SK-N-SH (cell line): ENCODE results near the gene FAM78A. TPM values are rescaled to one million over a fixed set of nuclear protein-coding genes. Genes with fewer than 3 reads are reported as not detected.

ENCODE experiments used
- CTCF ChIA-PET: fragments of 300-600, 350-600 bp; formaldehyde crosslinking; extraction: SDS; loops from one replicate; lab custom pipeline; 2021; lab: Yijun Ruan, JAX
- POLR2A ChIA-PET: fragments of 350-600 bp; sonication (Branson Sonifier 250); formaldehyde crosslinking; extraction: SDS; loops from one replicate; lab custom pipeline; 2020; ENCODE audit warnings: antibody characterized with exemption, inconsistent platforms; lab: Yijun Ruan, JAX
- DNase-seq: peaks from one replicate; pipeline ENCODE4 v3.0.0; 2012
- H2AFZ ChIP-seq: fragments of 200-600 bp; sonication (generic); 2 replicates; pipeline ENCODE4 v1.8.1; 2016; ENCODE audit warnings: antibody characterized with exemption, mild to moderate bottlenecking, low read depth
- H3F3A ChIP-seq: fragments of 200-600 bp; sonication (generic); replicated peaks from 2 replicates; pipeline ENCODE3; 2016; ENCODE audit warnings: antibody characterized with exemption, mild to moderate bottlenecking; ENCODE audit not compliant: insufficient read depth
- H3K27ac ChIP-seq, 2 experiments: fragments of 200-500 bp in 1 of 2; fragments of 200-600 bp in 1 of 2; sonication (Bioruptor generic) in 1 of 2; sonication (generic), shearing (Covaris generic) in 1 of 2; 2 replicates each; pipeline versions ENCODE4 v1.5.1 to v1.6.1; 2014 to 2016; ENCODE audit warnings: low read depth in 2 of 2, inconsistent platforms in 1 of 2, low read length in 1 of 2, mild to moderate bottlenecking in 1 of 2, mixed read lengths in 1 of 2
- H3K27me3 ChIP-seq: fragments of 200-600 bp; sonication (generic), shearing (Covaris generic); 2 replicates; pipeline ENCODE4 v1.6.1; 2016; ENCODE audit warnings: mixed run types; ENCODE audit not compliant: insufficient read depth
- H3K36me3 ChIP-seq, 2 experiments: fragments of 200-500 bp in 1 of 2; fragments of 200-600 bp in 1 of 2; sonication (Bioruptor generic) in 1 of 2; sonication (generic) in 1 of 2; replicated peaks in 1 of 2; 2 replicates each; pipeline versions ENCODE3 to v1.5.1; 2014 to 2016; ENCODE audit warnings: low read length in 1 of 2, mild to moderate bottlenecking in 1 of 2; ENCODE audit not compliant: insufficient read depth in 2 of 2, control insufficient read depth in 1 of 2
- H3K4me1 ChIP-seq, 2 experiments: fragments of 200-500 bp in 1 of 2; fragments of 200-600 bp in 1 of 2; sonication (Bioruptor generic) in 1 of 2; sonication (generic), shearing (Covaris generic) in 1 of 2; 2 replicates each; pipeline versions ENCODE4 v1.5.1 to v1.6.1; 2014 to 2016; ENCODE audit warnings: low read depth in 1 of 2, low read length in 1 of 2, mixed run types in 1 of 2; ENCODE audit not compliant: insufficient read depth in 2 of 2, control insufficient read depth in 1 of 2
- H3K4me2 ChIP-seq: fragments of 200-600 bp; sonication (generic), shearing (Covaris generic); 2 replicates; pipeline ENCODE4 v1.6.1; 2017; ENCODE audit warnings: mixed run types
- H3K4me3 ChIP-seq, 2 experiments: fragments of 200-500 bp in 1 of 2; fragments of 200-600 bp in 1 of 2; sonication (Bioruptor generic) in 1 of 2; sonication (generic), shearing (Covaris generic) in 1 of 2; 2 replicates each; pipeline versions ENCODE4 v1.5.1 to v1.8.1; 2014 to 2016; ENCODE audit warnings: low read depth in 2 of 2, inconsistent platforms in 1 of 2, low read length in 1 of 2, mild to moderate bottlenecking in 1 of 2, mixed read lengths in 1 of 2, moderate library complexity in 1 of 2
- H3K79me2 ChIP-seq: fragments of 200-600 bp; sonication (generic); 2 replicates; pipeline ENCODE4 v1.8.1; 2017; ENCODE audit warnings: mild to moderate bottlenecking; ENCODE audit not compliant: insufficient read depth
- H3K9ac ChIP-seq: fragments of 200-600 bp; sonication (generic); 2 replicates; pipeline ENCODE4 v1.6.1; 2017; ENCODE audit warnings: mixed run types
- H3K9me2 ChIP-seq: fragments of 200-600 bp; sonication (generic); 2 replicates; pipeline ENCODE4 v1.6.1; 2017; ENCODE audit warnings: mixed run types
- H3K9me3 ChIP-seq: fragments of 200-600 bp; sonication (generic); 2 replicates; pipeline ENCODE4 v1.6.1; 2017; ENCODE audit warnings: mixed run types, mild to moderate bottlenecking, moderate library complexity
- H4K20me1 ChIP-seq: fragments of 200-600 bp; sonication (generic); 2 replicates; pipeline ENCODE4 v1.6.1; 2017; ENCODE audit warnings: mild to moderate bottlenecking, mixed run types; ENCODE audit not compliant: insufficient read depth
- CHD2 ChIP-seq: fragments of 150-350 bp; IDR thresholded peaks from 2 replicates; pipeline ENCODE4 v1.6.1; 2018; ENCODE audit warnings: low read length; ENCODE audit not compliant: partially characterized antibody
- ELF1 ChIP-seq: IDR thresholded peaks from 2 replicates; pipeline ENCODE4 v1.4.0; 2012
- EZH2phosphoT487 ChIP-seq: fragments of 200-600 bp; sonication (generic); IDR thresholded peaks from 2 replicates; pipeline ENCODE4 v1.6.1; 2017; ENCODE audit warnings: low read depth, mixed run types, mild to moderate bottlenecking, antibody characterized with exemption, moderate library complexity, borderline replicate concordance
- FOSL2 ChIP-seq: IDR thresholded peaks from 2 replicates; pipeline ENCODE4 v1.4.0; 2012; ENCODE audit warnings: low read depth, mild to moderate bottlenecking, moderate library complexity, borderline replicate concordance
- FOXJ3 ChIP-seq: sonication (generic); formaldehyde crosslinking; IDR thresholded peaks from 2 replicates; pipeline ENCODE4 v1.5.1; 2020; ENCODE audit warnings: mild to moderate bottlenecking, missing genetic modification reagents
- FOXM1 ChIP-seq: IDR thresholded peaks from 2 replicates; pipeline ENCODE4 v1.4.0; 2012; ENCODE audit warnings: low read depth, mild to moderate bottlenecking
- GABPA ChIP-seq: IDR thresholded peaks from 2 replicates; pipeline ENCODE4 v1.4.0; 2012; ENCODE audit warnings: low read depth, mild to moderate bottlenecking
- GATA2 ChIP-seq: sonication (generic); formaldehyde crosslinking; IDR thresholded peaks from 2 replicates; pipeline ENCODE4 v1.5.0; 2020; ENCODE audit warnings: mild to moderate bottlenecking, missing genetic modification reagents
- IRF3 ChIP-seq: fragments of 150-350 bp; IDR thresholded peaks from 2 replicates; pipeline ENCODE4 v1.6.1; 2016; ENCODE audit warnings: mild to moderate bottlenecking, low read depth, low read length
- JUND ChIP-seq: IDR thresholded peaks from 2 replicates; pipeline ENCODE4 v1.4.0; 2012
- MEF2A ChIP-seq: IDR thresholded peaks from 2 replicates; pipeline ENCODE4 v1.4.0; 2012; ENCODE audit warnings: low read depth, borderline replicate concordance
- MXI1 ChIP-seq: IDR thresholded peaks from 2 replicates; pipeline ENCODE4 v1.6.1; 2012; ENCODE audit warnings: mild to moderate bottlenecking, low read depth, low read length, improper control_type of control experiment
- POLR2AphosphoS5 ChIP-seq: IDR thresholded peaks from 2 replicates; pipeline ENCODE4 v1.6.1; 2012; ENCODE audit warnings: low read depth, low read length
- RFX5 ChIP-seq: IDR thresholded peaks from 2 replicates; pipeline ENCODE4 v1.6.1; 2012; ENCODE audit warnings: mild to moderate bottlenecking, improper control_type of control experiment, low read length
- SIN3A ChIP-seq: IDR thresholded peaks from 2 replicates; pipeline ENCODE4 v1.6.1; 2012; ENCODE audit warnings: low read depth, mild to moderate bottlenecking, low read length, moderate library complexity, borderline replicate concordance
- SMC3 ChIP-seq: IDR thresholded peaks from 2 replicates; pipeline ENCODE4 v1.6.1; 2012; ENCODE audit warnings: low read depth, low read length, improper control_type of control experiment
- TCF12 ChIP-seq: IDR thresholded peaks from 2 replicates; pipeline ENCODE4 v1.4.0; 2012
- TEAD4 ChIP-seq: IDR thresholded peaks from 2 replicates; pipeline ENCODE4 v1.4.0; 2012; ENCODE audit warnings: mild to moderate bottlenecking, borderline replicate concordance; ENCODE audit not compliant: insufficient read depth
- USF1 ChIP-seq: IDR thresholded peaks from 2 replicates; pipeline ENCODE4 v1.4.0; 2012; ENCODE audit warnings: low read depth, borderline replicate concordance
- WGBS: methylation state at CpG from one replicate; pipeline ENCODE4 v1.1.6; 2017; ENCODE audit warnings: low lambda C conversion rate; 5-methylcytosine and 5-hydroxymethylcytosine counted together
- polyA plus RNA-seq, 3 experiments: library from polyadenylated mRNA; depleted of rRNA; stranded (reverse); fragments of >200 nt; gene quantifications; 2 replicates each; pipeline ENCODE4 v1.2.3, GENCODE V29; 2012

Gene FAM78A
- polyA plus RNA-seq, 1 of the 3 experiments (the other 2 are of a cell fraction), result 1.0 TPM

- Histone ChIP-seq H3K27ac (no peak overlapping the region), H2AFZ (no peak overlapping the region), H3K9ac (no peak overlapping the region), H3K4me3 (no peak overlapping the region), H3K9me3 (no peaks in the 10 kb centered on the region), H3K27me3 (no peaks in the 10 kb centered on the region; the same call in 1 of the 2 replicates), H3K36me3 (no peaks in the 10 kb centered on the region), H3K79me2 (peaks cover 21% of the 10 kb centered on the region), H3K9me2 (no peaks in the 10 kb centered on the region), H3F3A (no peaks in the 10 kb centered on the region), H3K4me2 (no peak overlapping the region), H3K4me1 (peaks cover 7 to 25% of the 10 kb centered on the region in 2 experiments; a peak in 2 of 4 replicates), H4K20me1 (no peaks in the 10 kb centered on the region)
- no peak for TF ChIP-seq RFX5
- TF ChIP-seq POLR2AphosphoS5, result no peak
- TF ChIP-seq SMC3, result no peak
- no peak for TF ChIP-seq MEF2A
- TF ChIP-seq MXI1, result no peak
- no peak for TF ChIP-seq USF1
- no peak for TF ChIP-seq IRF3
- no peak for TF ChIP-seq SIN3A
- no peak for TF ChIP-seq ELF1
- TF ChIP-seq FOXJ3 (CRISPR knock-in tag), result no peak
- no peak for TF ChIP-seq CHD2
- no peak for DNase-seq
- POLR2A ChIA-PET, result no interaction called here
- 84% methylated on average over 5 of the region's 6 CpGs for WGBS
- CTCF ChIA-PET, result interaction anchor here (1.6 kb wide), 1 partner anchor 63 kb away, joined by 3 read pairs; no protein-coding TSS in a partner anchor
Measured at GRCh38 chr9:131287359-131287758, 11.0 kb upstream of the FAM78A start.

GRCh38 chr9:131284856-131285255, 8.5 kb upstream of the FAM78A start:
- Histone ChIP-seq H3K9me2 (no peaks in the 10 kb centered on the region), H3K9ac (no peak overlapping the region), H3K79me2 (peaks cover 2% of the 10 kb centered on the region; the same call in 1 of the 2 replicates), H3K9me3 (no peaks in the 10 kb centered on the region), H4K20me1 (no peaks in the 10 kb centered on the region), H3K36me3 (no peaks in the 10 kb centered on the region), H3K27me3 (peaks cover 7% of the 10 kb centered on the region; the same call in 1 of the 2 replicates), H3K27ac (no peak overlapping the region), H3F3A (no peaks in the 10 kb centered on the region), H3K4me1 (peaks cover 0 to 7% of the 10 kb centered on the region in 2 experiments; a peak in 1 of 4 replicates), H2AFZ (no peak overlapping the region), H3K4me2 (no peak overlapping the region), H3K4me3 (no peak overlapping the region)
- DNase-seq, result no peak
- TF ChIP-seq GATA2 (no peak), FOSL2 (no peak), TCF12 (no peak), TEAD4 (no peak), CHD2 (no peak), EZH2phosphoT487 (no peak), JUND (no peak), MXI1 (no peak), FOXJ3 (CRISPR knock-in tag) (no peak), POLR2AphosphoS5 (no peak), GABPA (no peak), FOXM1 (no peak), IRF3 (no peak), ELF1 (no peak)
- WGBS, result 84% methylated on average over 6 of the region's 6 CpGs
- POLR2A ChIA-PET, result no interaction called here
- CTCF ChIA-PET, result interaction anchor here (0.9 kb wide), 1 partner anchor 51 kb away, joined by 5 read pairs; no protein-coding TSS in a partner anchor
